HEK293 (cell line): ENCODE data around the gene CPM.

Experiments used
- CTCF ChIA-PET: fragments of 350-600 bp; formaldehyde crosslinking; extraction: SDS; loops from one replicate; lab custom pipeline; 2021; ENCODE audit warnings: antibody characterized with exemption; lab: Yijun Ruan, JAX
- POLR2A ChIA-PET: fragments of 300-600 bp; formaldehyde crosslinking; extraction: SDS; loops from one replicate; lab custom pipeline; 2020; ENCODE audit warnings: antibody characterized with exemption, inconsistent platforms; lab: Yijun Ruan, JAX
- H3K27ac ChIP-seq: fragments of 200-500 bp; sonication (Bioruptor generic); 2 replicates; pipeline ENCODE4 v1.5.1; 2014; ENCODE audit warnings: low read depth, low read length, control low read depth, inconsistent platforms; ENCODE audit errors: extremely low read depth
- H3K36me3 ChIP-seq, 2 experiments: fragments of 200-500 bp in 1 of 2; sonication (Bioruptor generic) in 1 of 2; 1 replicate in 1 of 2; 2 replicates in 1 of 2; pipeline ENCODE4 v1.5.1; 2014 to 2017; ENCODE audit warnings: inconsistent platforms in 2 of 2, low read length in 2 of 2; ENCODE audit not compliant: control insufficient read depth in 2 of 2, insufficient read depth in 1 of 2
- H3K4me1 ChIP-seq: fragments of 200-500 bp; sonication (Bioruptor generic); 2 replicates; pipeline ENCODE4 v1.5.1; 2014; ENCODE audit warnings: mild to moderate bottlenecking, low read length, inconsistent platforms; ENCODE audit not compliant: control insufficient read depth, insufficient read depth
- H3K4me3 ChIP-seq: 2 replicates; pipeline ENCODE4 v1.5.1; 2011; ENCODE audit warnings: low read depth, mild to moderate bottlenecking, control low read depth, low read length, moderate library complexity
- H3K9me3 ChIP-seq: fragments of 200-500 bp; sonication (Bioruptor generic); 2 replicates; pipeline ENCODE4 v1.5.1; 2014; ENCODE audit warnings: low read depth, low read length, inconsistent platforms; ENCODE audit not compliant: control insufficient read depth, insufficient read depth
- SALL2 ChIP-seq: fragments of 450-650 bp; formaldehyde crosslinking; IDR thresholded peaks from 2 replicates; pipeline ENCODE4 v1.5.0; 2017; ENCODE audit warnings: missing biosample characterization, mild to moderate bottlenecking, missing genetic modification characterization, borderline replicate concordance
- WT1 ChIP-seq: fragments of 450-650 bp; formaldehyde crosslinking; IDR thresholded peaks from 2 replicates; pipeline ENCODE4 v1.5.1; 2016; ENCODE audit warnings: missing biosample characterization, missing genetic modification characterization
- ZNF138 ChIP-seq: fragments of 450-650 bp; formaldehyde crosslinking; IDR thresholded peaks from 2 replicates; pipeline ENCODE4 v1.5.1; 2016; ENCODE audit warnings: missing biosample characterization, missing genetic modification characterization, borderline replicate concordance
- ZNF184 ChIP-seq: fragments of 450-650 bp; IDR thresholded peaks from 2 replicates; pipeline ENCODE4 v1.5.1; 2018; ENCODE audit warnings: missing biosample characterization, mild to moderate bottlenecking, missing genetic modification characterization
- ZNF19 ChIP-seq: fragments of 450-650 bp; formaldehyde crosslinking; IDR thresholded peaks from 2 replicates; pipeline ENCODE4; 2016; ENCODE audit warnings: missing biosample characterization, missing genetic modification characterization, low read depth
- ZNF274 ChIP-seq, 2 experiments: fragments of 200-500 bp in 1 of 2; fragments of 450-650 bp in 1 of 2; sonication (Bioruptor generic) in 1 of 2; formaldehyde crosslinking in 1 of 2; IDR thresholded peaks; 2 replicates each; pipeline versions ENCODE4 v1.5.1 to v1.6.1; 2014 to 2016; ENCODE audit warnings: borderline replicate concordance in 1 of 2, inconsistent platforms in 1 of 2, low read length in 1 of 2, missing biosample characterization in 1 of 2, missing genetic modification characterization in 1 of 2
- ZNF426 ChIP-seq: fragments of 450-650 bp; formaldehyde crosslinking; IDR thresholded peaks from 2 replicates; pipeline ENCODE4 v1.5.1; 2017; ENCODE audit warnings: missing biosample characterization, missing genetic modification characterization, mild to moderate bottlenecking, inconsistent platforms, moderate library complexity
- ZNF548 ChIP-seq: fragments of 450-650 bp; formaldehyde crosslinking; IDR thresholded peaks from 2 replicates; pipeline ENCODE4 v1.5.1; 2016; ENCODE audit warnings: missing biosample characterization, missing genetic modification characterization
- ZNF654 ChIP-seq: fragments of 450-650 bp; formaldehyde crosslinking; IDR thresholded peaks from 2 replicates; pipeline ENCODE4 v1.5.1; 2016; ENCODE audit warnings: low read depth, missing biosample characterization, missing genetic modification characterization
- TF ChIP-seq, protein P1 (sequence below): fragments of 450-650 bp; formaldehyde crosslinking; conservative IDR thresholded peaks from 2 replicates; pipeline ENCODE4 v1.5.1; 2016; ENCODE audit warnings: low read depth, missing biosample characterization, missing genetic modification characterization
- TF ChIP-seq, protein P2 (sequence below): fragments of 450-650 bp; formaldehyde crosslinking; IDR thresholded peaks from 2 replicates; pipeline ENCODE4 v1.5.1; 2016; ENCODE audit warnings: missing biosample characterization, missing genetic modification characterization
- TF ChIP-seq, protein P3 (sequence below): fragments of 450-650 bp; formaldehyde crosslinking; IDR thresholded peaks from 2 replicates; pipeline ENCODE4 v1.5.1; 2016; ENCODE audit warnings: missing biosample characterization, missing genetic modification characterization, borderline replicate concordance
- TF ChIP-seq, protein P4 (sequence below): fragments of 450-650 bp; formaldehyde crosslinking; IDR thresholded peaks from 2 replicates; pipeline ENCODE4 v1.5.1; 2016; ENCODE audit warnings: missing biosample characterization, missing genetic modification characterization

Gene CPM

DNA sequence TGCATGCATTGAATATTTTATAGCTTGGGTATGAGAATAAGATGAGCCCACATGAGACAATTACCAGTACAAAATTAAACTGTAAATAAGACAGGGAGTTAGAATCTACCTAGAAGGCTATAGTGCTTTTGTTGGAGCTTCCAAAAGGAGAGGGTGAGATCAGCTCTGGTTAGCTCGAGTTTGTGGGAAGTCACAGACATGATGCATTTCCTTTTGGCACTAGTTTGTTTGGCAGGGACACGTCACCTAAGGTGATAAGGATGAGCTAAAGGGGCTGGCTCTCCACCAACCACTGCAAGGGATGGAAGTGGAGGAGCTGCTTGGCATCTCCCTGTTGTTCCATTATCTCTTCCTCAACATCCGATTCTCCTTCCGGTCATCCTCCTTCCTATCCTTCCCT, 48.5 kb upstream of the CPM start (continued):
- no peak for TF ChIP-seq ZNF138 (tag by site-specific recombination)

DNA sequence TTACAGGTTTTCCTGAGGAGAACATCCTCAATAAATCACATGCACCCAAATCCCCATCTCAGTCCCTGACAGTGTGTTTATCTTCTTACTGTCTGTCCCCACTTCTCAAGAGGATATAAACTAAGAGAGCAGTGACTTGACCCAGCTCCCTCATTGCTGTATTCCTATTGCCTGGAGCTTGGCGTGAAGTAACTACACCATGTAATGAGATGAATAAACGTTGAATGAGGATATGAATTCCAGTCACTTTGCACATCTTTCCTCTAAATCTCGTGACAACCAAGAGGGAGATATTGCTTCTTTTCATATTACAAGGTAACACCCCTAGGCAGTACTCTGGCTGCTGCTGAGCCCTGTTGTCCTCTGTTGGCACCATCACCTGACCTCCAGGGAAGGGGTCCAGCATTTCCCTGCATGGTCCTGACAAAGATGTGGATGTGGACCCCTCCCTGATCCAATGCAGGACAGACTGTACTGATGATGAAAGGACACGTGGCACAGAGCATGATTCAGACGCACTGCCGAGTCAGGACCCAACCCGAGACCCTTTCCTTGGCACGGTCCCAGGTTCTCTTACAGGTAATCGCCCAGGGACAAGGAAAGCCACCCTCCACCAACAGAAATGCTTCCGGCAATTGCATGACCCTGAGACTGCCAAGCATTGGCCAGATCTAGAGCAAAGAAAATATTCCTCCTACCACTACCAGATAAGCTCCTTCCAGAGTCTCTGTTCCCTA, 47.7 kb upstream of the CPM start:
- H3K36me3 ChIP-seq: no peaks in the 10 kb centered on the region
- no peak overlapping the region for H3K27ac ChIP-seq
- POLR2A ChIA-PET: interaction anchor here (1.1 kb wide), 1 partner anchor 47 kb away, joined by 3 read pairs; the partner anchor contains the start of gene CPM
- H3K9me3 ChIP-seq: no peaks in the 10 kb centered on the region
- CTCF ChIA-PET: interaction anchor here (0.7 kb wide), 1 partner anchor 106 kb away, joined by 4 read pairs; no protein-coding TSS in a partner anchor
- H3K4me3 ChIP-seq: no peak overlapping the region
- H3K4me1 ChIP-seq: no peaks in the 10 kb centered on the region
- TF ChIP-seq, protein P1, sequence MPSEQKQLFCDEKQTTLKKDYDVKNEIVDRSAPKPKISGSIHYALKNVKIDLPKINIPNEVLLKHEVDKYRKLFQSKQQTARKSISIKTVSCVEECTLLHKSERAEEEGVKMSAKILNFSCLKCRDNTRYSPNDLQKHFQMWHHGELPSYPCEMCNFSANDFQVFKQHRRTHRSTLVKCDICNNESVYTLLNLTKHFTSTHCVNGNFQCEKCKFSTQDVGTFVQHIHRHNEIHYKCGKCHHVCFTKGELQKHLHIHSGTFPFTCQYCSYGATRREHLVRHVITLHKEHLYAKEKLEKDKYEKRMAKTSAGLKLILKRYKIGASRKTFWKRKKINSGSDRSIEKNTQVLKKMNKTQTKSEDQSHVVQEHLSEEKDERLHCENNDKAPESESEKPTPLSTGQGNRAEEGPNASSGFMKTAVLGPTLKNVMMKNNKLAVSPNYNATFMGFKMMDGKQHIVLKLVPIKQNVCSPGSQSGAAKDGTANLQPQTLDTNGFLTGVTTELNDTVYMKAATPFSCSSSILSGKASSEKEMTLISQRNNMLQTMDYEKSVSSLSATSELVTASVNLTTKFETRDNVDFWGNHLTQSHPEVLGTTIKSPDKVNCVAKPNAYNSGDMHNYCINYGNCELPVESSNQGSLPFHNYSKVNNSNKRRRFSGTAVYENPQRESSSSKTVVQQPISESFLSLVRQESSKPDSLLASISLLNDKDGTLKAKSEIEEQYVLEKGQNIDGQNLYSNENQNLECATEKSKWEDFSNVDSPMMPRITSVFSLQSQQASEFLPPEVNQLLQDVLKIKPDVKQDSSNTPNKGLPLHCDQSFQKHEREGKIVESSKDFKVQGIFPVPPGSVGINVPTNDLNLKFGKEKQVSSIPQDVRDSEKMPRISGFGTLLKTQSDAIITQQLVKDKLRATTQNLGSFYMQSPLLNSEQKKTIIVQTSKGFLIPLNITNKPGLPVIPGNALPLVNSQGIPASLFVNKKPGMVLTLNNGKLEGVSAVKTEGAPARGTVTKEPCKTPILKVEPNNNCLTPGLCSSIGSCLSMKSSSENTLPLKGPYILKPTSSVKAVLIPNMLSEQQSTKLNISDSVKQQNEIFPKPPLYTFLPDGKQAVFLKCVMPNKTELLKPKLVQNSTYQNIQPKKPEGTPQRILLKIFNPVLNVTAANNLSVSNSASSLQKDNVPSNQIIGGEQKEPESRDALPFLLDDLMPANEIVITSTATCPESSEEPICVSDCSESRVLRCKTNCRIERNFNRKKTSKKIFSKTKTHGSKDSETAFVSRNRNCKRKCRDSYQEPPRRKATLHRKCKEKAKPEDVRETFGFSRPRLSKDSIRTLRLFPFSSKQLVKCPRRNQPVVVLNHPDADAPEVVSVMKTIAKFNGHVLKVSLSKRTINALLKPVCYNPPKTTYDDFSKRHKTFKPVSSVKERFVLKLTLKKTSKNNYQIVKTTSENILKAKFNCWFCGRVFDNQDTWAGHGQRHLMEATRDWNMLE (tag by site-specific recombination): no peak
- TF ChIP-seq SALL2 (tag by site-specific recombination) (no peak), WT1 (tag by site-specific recombination) (no peak), ZNF548 (tag by site-specific recombination) (no peak), ZNF184 (tag by site-specific recombination) (no peak), ZNF19 (tag by site-specific recombination) (no peak), ZNF654 (tag by site-specific recombination) (no peak), ZNF426 (tag by site-specific recombination) (no peak), ZNF274 (IDR thresholded peaks at IDR 0.05; ENCODE audit: low read length) (no peak), ZNF274 (tag by site-specific recombination; IDR thresholded peaks at IDR 0.05; ENCODE audit: borderline replicate concordance) (no peak)
- TF ChIP-seq, protein P2, sequence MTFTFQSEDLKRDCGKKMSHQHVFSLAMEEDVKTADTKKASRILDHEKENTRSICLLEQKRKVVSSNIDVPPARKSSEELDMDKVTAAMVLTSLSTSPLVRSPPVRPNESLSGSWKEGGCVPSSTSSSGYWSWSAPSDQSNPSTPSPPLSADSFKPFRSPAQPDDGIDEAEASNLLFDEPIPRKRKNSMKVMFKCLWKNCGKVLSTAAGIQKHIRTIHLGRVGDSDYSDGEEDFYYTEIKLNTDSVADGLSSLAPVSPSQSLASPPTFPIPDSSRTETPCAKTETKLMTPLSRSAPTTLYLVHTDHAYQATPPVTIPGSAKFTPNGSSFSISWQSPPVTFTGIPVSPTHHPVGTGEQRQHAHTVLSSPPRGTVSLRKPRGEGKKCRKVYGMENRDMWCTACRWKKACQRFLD (tag by site-specific recombination): no peak
- TF ChIP-seq, protein P3, sequence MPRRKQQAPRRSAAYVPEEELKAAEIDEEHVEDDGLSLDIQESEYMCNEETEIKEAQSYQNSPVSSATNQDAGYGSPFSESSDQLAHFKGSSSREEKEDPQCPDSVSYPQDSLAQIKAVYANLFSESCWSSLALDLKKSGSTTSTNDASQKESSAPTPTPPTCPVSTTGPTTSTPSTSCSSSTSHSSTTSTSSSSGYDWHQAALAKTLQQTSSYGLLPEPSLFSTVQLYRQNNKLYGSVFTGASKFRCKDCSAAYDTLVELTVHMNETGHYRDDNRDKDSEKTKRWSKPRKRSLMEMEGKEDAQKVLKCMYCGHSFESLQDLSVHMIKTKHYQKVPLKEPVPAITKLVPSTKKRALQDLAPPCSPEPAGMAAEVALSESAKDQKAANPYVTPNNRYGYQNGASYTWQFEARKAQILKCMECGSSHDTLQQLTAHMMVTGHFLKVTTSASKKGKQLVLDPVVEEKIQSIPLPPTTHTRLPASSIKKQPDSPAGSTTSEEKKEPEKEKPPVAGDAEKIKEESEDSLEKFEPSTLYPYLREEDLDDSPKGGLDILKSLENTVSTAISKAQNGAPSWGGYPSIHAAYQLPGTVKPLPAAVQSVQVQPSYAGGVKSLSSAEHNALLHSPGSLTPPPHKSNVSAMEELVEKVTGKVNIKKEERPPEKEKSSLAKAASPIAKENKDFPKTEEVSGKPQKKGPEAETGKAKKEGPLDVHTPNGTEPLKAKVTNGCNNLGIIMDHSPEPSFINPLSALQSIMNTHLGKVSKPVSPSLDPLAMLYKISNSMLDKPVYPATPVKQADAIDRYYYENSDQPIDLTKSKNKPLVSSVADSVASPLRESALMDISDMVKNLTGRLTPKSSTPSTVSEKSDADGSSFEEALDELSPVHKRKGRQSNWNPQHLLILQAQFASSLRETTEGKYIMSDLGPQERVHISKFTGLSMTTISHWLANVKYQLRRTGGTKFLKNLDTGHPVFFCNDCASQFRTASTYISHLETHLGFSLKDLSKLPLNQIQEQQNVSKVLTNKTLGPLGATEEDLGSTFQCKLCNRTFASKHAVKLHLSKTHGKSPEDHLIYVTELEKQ (tag by site-specific recombination): no peak
- TF ChIP-seq, protein P4, sequence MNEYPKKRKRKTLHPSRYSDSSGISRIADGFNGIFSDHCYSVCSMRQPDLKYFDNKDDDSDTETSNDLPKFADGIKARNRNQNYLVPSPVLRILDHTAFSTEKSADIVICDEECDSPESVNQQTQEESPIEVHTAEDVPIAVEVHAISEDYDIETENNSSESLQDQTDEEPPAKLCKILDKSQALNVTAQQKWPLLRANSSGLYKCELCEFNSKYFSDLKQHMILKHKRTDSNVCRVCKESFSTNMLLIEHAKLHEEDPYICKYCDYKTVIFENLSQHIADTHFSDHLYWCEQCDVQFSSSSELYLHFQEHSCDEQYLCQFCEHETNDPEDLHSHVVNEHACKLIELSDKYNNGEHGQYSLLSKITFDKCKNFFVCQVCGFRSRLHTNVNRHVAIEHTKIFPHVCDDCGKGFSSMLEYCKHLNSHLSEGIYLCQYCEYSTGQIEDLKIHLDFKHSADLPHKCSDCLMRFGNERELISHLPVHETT: no peak
